Central memory CD8-positive, alpha-beta T cell (primary cell): ENCODE results near the gene LINC00237.

Source experiments
- ATAC-seq: fragments of 150-1000 bp; cut with Tn5 transposase; replicated peaks from 2 replicates; pipeline ENCODE4 v1.10.0; 2022; ENCODE audit warnings: mild to moderate bottlenecking, moderate FRiP score, moderate number of reproducible peaks; ENCODE audit not compliant: poor library complexity, severe bottlenecking; ENCODE audit errors: extremely low read depth
- DNase-seq, 2 donors: peaks; one replicate each; pipeline ENCODE4 v3.0.0; 2021; ENCODE audit warnings: low spot score in 2 of 2
- H3K27ac Mint-ChIP-seq: one replicate; pipeline ENCODE4 v1.8.0; 2022; ENCODE audit warnings: low read depth, mild to moderate bottlenecking, moderate library complexity, mixed read lengths
- H3K27me3 Mint-ChIP-seq: one replicate; pipeline ENCODE4 v1.8.0; 2022; ENCODE audit warnings: mixed read lengths
- H3K36me3 Mint-ChIP-seq: one replicate; pipeline ENCODE4 v1.8.0; 2022; ENCODE audit warnings: mild to moderate bottlenecking, moderate library complexity, mixed read lengths; ENCODE audit not compliant: insufficient read depth
- H3K4me1 Mint-ChIP-seq: one replicate; pipeline ENCODE4 v1.8.0; 2022; ENCODE audit warnings: mixed read lengths
- H3K4me3 Mint-ChIP-seq: one replicate; pipeline ENCODE4 v1.8.0; 2022; ENCODE audit warnings: mild to moderate bottlenecking, moderate library complexity, mixed read lengths
- H3K9me3 Mint-ChIP-seq: one replicate; pipeline ENCODE4 v1.8.0; 2022; ENCODE audit warnings: mixed read lengths

Gene LINC00237

DNA sequence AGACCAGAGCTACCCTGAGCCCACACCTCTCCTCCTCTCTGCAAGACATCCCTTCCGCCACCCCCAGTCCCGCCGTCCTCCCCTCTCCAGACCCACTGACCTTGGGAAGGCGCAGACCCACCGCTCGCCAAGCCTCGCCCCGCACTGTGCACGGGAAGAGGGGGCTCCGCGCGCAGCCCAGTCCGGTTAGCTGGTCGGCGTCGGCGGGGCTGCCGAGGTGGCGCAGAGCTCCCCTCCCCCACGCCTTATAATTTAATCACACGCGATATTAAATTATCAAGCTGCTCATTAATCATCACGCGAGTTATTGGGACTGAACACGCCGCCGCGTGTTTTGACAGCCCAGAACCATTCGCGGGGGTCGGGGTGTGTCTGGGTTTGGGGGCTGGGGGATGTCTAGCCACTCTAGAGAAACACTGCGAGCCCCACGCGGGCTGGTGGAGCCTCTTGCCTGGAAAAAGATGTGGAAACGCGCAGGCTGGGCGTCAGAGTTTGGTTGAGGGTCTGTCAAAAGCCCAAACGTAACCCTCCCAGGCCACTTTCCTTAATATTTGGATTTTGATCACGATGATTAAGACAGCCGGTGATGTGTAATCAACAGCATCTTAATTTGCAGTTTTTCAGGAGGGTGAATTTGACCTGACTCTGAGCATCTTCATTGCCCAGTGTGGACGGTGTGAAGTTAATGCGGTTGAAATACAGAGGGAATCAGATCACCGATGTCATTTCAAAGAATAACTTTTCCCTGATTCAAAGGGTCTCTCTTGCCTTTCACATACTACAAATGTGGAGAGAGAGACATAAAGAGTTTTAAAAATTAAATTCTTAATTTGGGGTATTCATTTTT is at the start of gene LINC00237:
LINC00237 (minus strand) TSS at position 188 of the 847 bp plus-strand sequence.
- peak within 1 kb of the TSS; percentile 46 for H3K4me3 Mint-ChIP-seq
- no peak for ATAC-seq

GRCh38 chr20:21155268-21155667 is 49.1 kb upstream of the LINC00237 start:
- H3K36me3 Mint-ChIP-seq: no peaks in the 10 kb centered on the region
- DNase-seq (no peak), ATAC-seq (no peak)
- H3K4me3 Mint-ChIP-seq: no peak overlapping the region
- H3K27ac Mint-ChIP-seq: no peak overlapping the region
- no peaks in the 10 kb centered on the region for H3K9me3 Mint-ChIP-seq
- H3K27me3 Mint-ChIP-seq: no peaks in the 10 kb centered on the region
- no peaks in the 10 kb centered on the region for H3K4me1 Mint-ChIP-seq

More for the DNA sequence above, at the start of gene LINC00237:
- Mint-ChIP-seq H3K27me3 (peaks cover 62% of the 10 kb centered on the region), H3K9me3 (no peaks in the 10 kb centered on the region), H3K4me1 (peaks cover 18% of the 10 kb centered on the region), H3K27ac (no peak within 1 kb of the TSS), H3K36me3 (peaks cover 8% of the 10 kb centered on the region)
- no peak for DNase-seq

GRCh38 chr20:21154692-21155091 is 48.5 kb upstream of the LINC00237 start:
- H3K4me3 Mint-ChIP-seq: no peak overlapping the region
- H3K36me3 Mint-ChIP-seq: no peaks in the 10 kb centered on the region
- H3K9me3 Mint-ChIP-seq: no peaks in the 10 kb centered on the region

GRCh38 chr20:21151791-21152190 is 45.6 kb upstream of the LINC00237 start:
- Mint-ChIP-seq H3K4me3 (no peak overlapping the region), H3K9me3 (no peaks in the 10 kb centered on the region), H3K27ac (no peak overlapping the region), H3K4me1 (peaks cover 4% of the 10 kb centered on the region), H3K36me3 (peaks cover 3% of the 10 kb centered on the region), H3K27me3 (no peaks in the 10 kb centered on the region)
- no peak for ATAC-seq
- no peak for DNase-seq

More at GRCh38 chr20:21154692-21155091, 48.5 kb upstream of the LINC00237 start:
- H3K4me1 Mint-ChIP-seq: no peaks in the 10 kb centered on the region
- no peaks in the 10 kb centered on the region for H3K27me3 Mint-ChIP-seq
- ATAC-seq (no peak), DNase-seq (no peak)
- no peak overlapping the region for H3K27ac Mint-ChIP-seq

DNA sequence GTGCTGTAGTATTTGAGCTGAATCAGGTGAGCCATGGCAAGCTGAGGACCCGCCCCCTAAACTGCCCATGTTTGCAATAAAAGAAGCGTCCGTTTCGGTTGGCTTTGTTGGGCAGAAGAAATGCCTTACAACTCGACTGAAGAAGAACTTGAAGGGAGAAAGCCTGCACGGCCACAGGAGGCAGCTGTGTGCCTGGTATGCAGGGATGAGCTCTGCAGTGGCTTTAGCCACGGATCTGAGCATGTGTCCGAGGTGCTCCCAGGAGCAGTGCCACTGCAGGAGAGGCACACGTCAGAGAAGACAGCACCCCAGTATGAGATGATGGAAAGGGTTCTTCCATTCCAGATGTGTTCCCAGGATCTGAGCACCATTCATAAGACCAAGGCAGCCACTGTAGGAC is 43.2 kb upstream of the LINC00237 start:
- no peak overlapping the region for H3K4me3 Mint-ChIP-seq
- peaks cover 5% of the 10 kb centered on the region for H3K36me3 Mint-ChIP-seq
- H3K27me3 Mint-ChIP-seq: no peaks in the 10 kb centered on the region
- no peak for DNase-seq
- ATAC-seq: no peak
- no peaks in the 10 kb centered on the region for H3K9me3 Mint-ChIP-seq
- no peak overlapping the region for H3K27ac Mint-ChIP-seq
- H3K4me1 Mint-ChIP-seq: peaks cover 4% of the 10 kb centered on the region

DNA sequence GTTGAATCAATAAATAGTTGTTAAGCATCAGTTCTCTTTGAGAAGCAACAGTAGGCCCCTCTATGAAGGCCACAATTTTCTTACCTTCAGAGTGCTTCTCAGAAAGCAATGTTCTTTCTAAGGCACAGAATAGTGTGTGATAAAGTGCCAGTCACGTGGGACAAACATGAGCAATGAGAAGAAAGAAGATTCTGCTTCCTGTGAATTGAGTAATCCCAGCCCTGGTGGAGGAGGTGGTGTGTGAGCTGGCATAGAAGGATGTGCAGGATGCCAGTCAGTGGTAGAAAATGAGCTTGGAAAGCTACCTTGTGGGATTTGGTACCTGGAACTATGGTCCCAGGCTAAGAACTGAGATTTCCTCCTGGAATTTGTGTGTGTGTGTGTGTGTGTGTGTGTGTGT is 41.4 kb upstream of the LINC00237 start:
- no peaks in the 10 kb centered on the region for H3K9me3 Mint-ChIP-seq
- ATAC-seq (no peak), DNase-seq (no peak)
- H3K27me3 Mint-ChIP-seq: no peaks in the 10 kb centered on the region
- H3K4me3 Mint-ChIP-seq: no peak overlapping the region
- H3K36me3 Mint-ChIP-seq: peaks cover 5% of the 10 kb centered on the region
- peak overlapping the region; percentile 1 for H3K27ac Mint-ChIP-seq
- peaks cover 4% of the 10 kb centered on the region for H3K4me1 Mint-ChIP-seq

GRCh38 chr20:21146215-21146614 is 40.1 kb upstream of the LINC00237 start:
- H3K4me3 Mint-ChIP-seq: no peak overlapping the region
- H3K36me3 Mint-ChIP-seq: peaks cover 6% of the 10 kb centered on the region
- DNase-seq: no peak
- H3K9me3 Mint-ChIP-seq: no peaks in the 10 kb centered on the region
- H3K4me1 Mint-ChIP-seq: peaks cover 4% of the 10 kb centered on the region
- H3K27me3 Mint-ChIP-seq: no peaks in the 10 kb centered on the region
- no peak overlapping the region for H3K27ac Mint-ChIP-seq
- no peak for ATAC-seq

DNA sequence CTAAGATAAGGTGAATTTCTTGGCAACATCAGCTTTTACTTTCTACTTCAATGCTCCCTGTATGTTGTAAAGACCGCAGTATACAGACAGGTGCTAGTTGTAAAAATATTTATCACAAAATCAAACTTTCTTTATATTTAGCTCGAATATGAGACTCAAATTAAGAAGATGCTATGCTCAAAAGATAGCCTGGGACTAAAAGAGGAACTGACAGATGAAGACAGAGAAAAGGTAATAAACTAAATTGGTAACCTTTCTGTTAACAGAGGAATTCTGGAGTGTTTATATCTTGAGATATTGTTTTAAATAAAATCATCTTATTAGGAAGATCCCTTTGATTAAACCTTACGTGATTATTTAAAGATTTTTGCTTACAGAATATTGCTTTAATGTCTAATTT is 39.3 kb upstream of the LINC00237 start:
- Mint-ChIP-seq H3K27ac (no peak overlapping the region), H3K9me3 (no peaks in the 10 kb centered on the region), H3K27me3 (no peaks in the 10 kb centered on the region), H3K36me3 (peaks cover 8% of the 10 kb centered on the region), H3K4me1 (peaks cover 4% of the 10 kb centered on the region), H3K4me3 (no peak overlapping the region)
- DNase-seq (no peak), ATAC-seq (no peak)

GRCh38 chr20:21143194-21143890 is 37.2 kb upstream of the LINC00237 start:
- no peaks in the 10 kb centered on the region for H3K27me3 Mint-ChIP-seq
- DNase-seq (no peak), ATAC-seq (no peak)
- no peak overlapping the region for H3K27ac Mint-ChIP-seq
- H3K9me3 Mint-ChIP-seq: no peaks in the 10 kb centered on the region
- no peaks in the 10 kb centered on the region for H3K4me1 Mint-ChIP-seq
- H3K4me3 Mint-ChIP-seq: no peak overlapping the region
- H3K36me3 Mint-ChIP-seq: peaks cover 12% of the 10 kb centered on the region

DNA sequence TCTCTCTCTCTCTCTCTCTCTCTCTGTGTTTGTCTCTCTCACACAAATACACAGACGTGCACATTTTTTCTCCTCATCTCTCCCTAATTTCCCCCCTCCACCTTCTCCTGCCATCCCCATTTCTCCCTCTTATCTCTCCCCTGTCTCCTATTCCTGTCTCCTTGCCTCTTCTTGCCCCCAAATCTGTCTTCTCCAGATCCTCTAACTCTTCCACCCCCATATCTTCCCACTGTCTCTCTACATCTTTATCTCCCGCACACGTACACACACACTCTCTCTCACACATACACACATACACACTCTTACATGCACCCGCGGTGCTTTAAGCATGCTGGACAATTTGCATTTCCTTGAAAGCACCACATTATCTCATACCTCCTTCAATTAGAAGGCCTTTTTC is 35.7 kb upstream of the LINC00237 start:
- no peaks in the 10 kb centered on the region for H3K4me1 Mint-ChIP-seq
- peaks cover 20% of the 10 kb centered on the region for H3K36me3 Mint-ChIP-seq
- H3K9me3 Mint-ChIP-seq: no peaks in the 10 kb centered on the region
- H3K4me3 Mint-ChIP-seq: no peak overlapping the region
- no peaks in the 10 kb centered on the region for H3K27me3 Mint-ChIP-seq
- ATAC-seq (no peak), DNase-seq (no peak)
- H3K27ac Mint-ChIP-seq: no peak overlapping the region

DNA sequence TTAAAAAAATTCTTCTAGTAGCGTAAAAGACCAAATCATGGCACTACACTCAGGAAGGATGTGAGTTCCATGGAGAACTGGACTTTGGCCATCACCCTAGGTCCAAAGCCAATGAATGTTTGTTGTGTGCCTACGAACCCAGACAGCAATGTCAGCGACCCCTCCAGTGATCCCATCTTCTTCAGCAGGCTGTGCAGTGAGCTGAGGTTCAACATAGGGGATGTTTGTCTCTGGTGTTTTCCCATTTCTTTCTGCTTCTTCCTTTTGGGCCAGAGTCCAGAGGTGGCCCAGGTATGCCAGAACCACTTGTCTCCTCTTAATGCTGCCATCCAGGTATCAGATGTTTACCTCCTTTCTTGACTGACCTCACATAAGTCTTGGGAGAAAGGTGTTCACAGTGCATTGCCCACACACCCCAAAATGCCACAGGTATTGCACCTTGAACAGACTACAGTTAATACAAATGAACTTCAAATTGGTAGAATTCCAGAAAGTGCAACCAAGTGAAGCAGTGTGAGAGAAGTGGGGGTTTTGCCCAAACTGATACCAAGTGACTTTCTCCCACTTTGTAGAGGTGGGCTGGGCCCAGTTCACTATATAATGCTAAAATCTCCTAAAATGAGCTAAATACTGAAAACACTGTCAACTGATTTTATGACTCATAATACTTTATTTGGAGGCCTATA is 33.9 kb upstream of the LINC00237 start:
- DNase-seq (no peak), ATAC-seq (no peak)
- peaks cover 26% of the 10 kb centered on the region for H3K36me3 Mint-ChIP-seq
- H3K4me3 Mint-ChIP-seq: no peak overlapping the region
- no peaks in the 10 kb centered on the region for H3K27me3 Mint-ChIP-seq
- H3K9me3 Mint-ChIP-seq: no peaks in the 10 kb centered on the region
- no peaks in the 10 kb centered on the region for H3K4me1 Mint-ChIP-seq
- no peak overlapping the region for H3K27ac Mint-ChIP-seq

DNA sequence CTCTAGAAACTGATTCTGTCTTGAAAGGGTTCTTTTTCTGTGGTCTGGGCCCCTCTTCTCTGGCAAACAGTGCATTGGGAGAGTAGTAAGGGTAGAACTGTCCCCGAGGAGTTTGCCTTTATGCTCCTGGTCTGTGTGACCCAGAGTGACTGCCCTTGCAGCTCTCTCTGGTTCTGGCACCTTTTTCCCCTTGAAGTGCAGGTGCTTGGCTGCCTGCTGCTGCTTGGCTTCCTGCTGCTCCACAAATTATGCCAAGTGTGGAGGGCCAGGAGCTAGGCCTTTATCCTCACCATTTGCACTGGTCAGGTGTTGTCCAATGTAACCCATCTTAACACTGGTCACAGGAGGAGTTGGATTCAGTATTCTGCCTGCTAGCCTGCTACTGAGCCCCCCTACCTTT is 30.9 kb upstream of the LINC00237 start:
- H3K4me3 Mint-ChIP-seq: no peak overlapping the region
- ATAC-seq (no peak), DNase-seq (no peak)
- H3K27me3 Mint-ChIP-seq: no peaks in the 10 kb centered on the region
- H3K27ac Mint-ChIP-seq: no peak overlapping the region
- H3K9me3 Mint-ChIP-seq: no peaks in the 10 kb centered on the region
- peaks cover 28% of the 10 kb centered on the region for H3K36me3 Mint-ChIP-seq
- no peaks in the 10 kb centered on the region for H3K4me1 Mint-ChIP-seq
